Left lung (tissue), 10 donors: ENCODE data around the gene ERBB3. TPM values are rescaled to one million over a fixed set of nuclear protein-coding genes. Genes with fewer than 3 reads are reported as not detected.
"Not testable (repeated sequence)": the region's sequence is repeated elsewhere in the genome, so short reads cannot be mapped to it uniquely, and the experiment has no call there.

Experiments used
- ATAC-seq: fragments of 200-7000 bp; cut with Tn5 transposase; one replicate; pipeline ENCODE4 v1.9.1; 2020; ENCODE audit warnings: moderate library complexity
- DNase-seq, 4 donors: peaks; one replicate each; pipeline ENCODE4 v3.0.0-alpha.2; 2013 to 2020
- H3K27ac ChIP-seq, 2 donors: fragments of 200-600 bp; sonication (generic) in 1 of 2; one replicate each; pipeline versions ENCODE4 v1.5.0 to v1.8.0; 2020 to 2021
- H3K27me3 ChIP-seq, 2 donors: fragments of 200-600 bp; sonication (generic) in 1 of 2; one replicate each; pipeline versions ENCODE4 v1.5.0 to v1.8.0; 2020 to 2021
- H3K36me3 ChIP-seq, 2 donors: fragments of 200-600 bp; sonication (generic) in 1 of 2; one replicate each; pipeline versions ENCODE4 v1.5.0 to v1.8.0; 2020 to 2021
- H3K4me1 ChIP-seq, 2 donors: fragments of 200-600 bp; one replicate each; pipeline ENCODE4 v1.8.0; 2021
- H3K4me3 ChIP-seq, 2 donors: fragments of 200-600 bp; sonication (generic) in 1 of 2; one replicate each; pipeline versions ENCODE4 v1.5.0 to v1.8.0; 2020 to 2021; ENCODE audit warnings: mild to moderate bottlenecking in 1 of 2
- H3K9me3 ChIP-seq, 2 donors: fragments of 200-600 bp; sonication (generic) in 1 of 2; one replicate each; pipeline versions ENCODE4 v1.5.0 to v1.8.0; 2020 to 2021
- intact Hi-C, 2 donors: fragments of 100-400 bp; cut with DNase I; formaldehyde crosslinking; loops; one replicate each; pipeline versions ENCODE4 v1.11.2 to v1.14.2; 2022
- polyA plus RNA-seq, 6 donors: library from polyadenylated mRNA; unstranded; fragments of 120-200 nt; gene quantifications; one replicate each; pipeline ENCODE4 v1.2.1, GENCODE V29; 2013; ENCODE audit not compliant: insufficient read length in 6 of 6
- total RNA-seq, 2 donors: library from RNA; stranded (reverse); fragmentation: NEBNext Ultra II Directional; extraction: Animal tissue kit (Norgen Biotek cat#: 25700); gene quantifications; one replicate each; pipeline ENCODE4 v1.2.1, GENCODE V29; 2021
- TF ChIP-seq, protein P1 (sequence below), 2 donors: fragments of 200-600 bp; sonication (generic) in 1 of 2; IDR thresholded peaks; one replicate each; pipeline versions ENCODE4 v1.5.0 to v1.8.0; 2021; ENCODE audit warnings: antibody characterized with exemption in 2 of 2
- donor health status: DM: no; HTN: yes; CAD: no.
- donor health status: DM: no; HTN: no; CAD: no.

Gene ERBB3
- total and polyA plus RNA-seq, 8 donors = 38.6 to 96.1 (median 82.1) TPM

GRCh38 chr12:56107242-56107641 is 27.3 kb downstream of the ERBB3 start:
- Histone ChIP-seq H3K9me3 (no peaks in the 10 kb centered on the region), H3K27me3 (no peaks in the 10 kb centered on the region), H3K27ac (no peak overlapping the region), H3K36me3 (peaks cover 0 to 58% of the 10 kb centered on the region in 2 donors), H3K4me3 (no peak overlapping the region), H3K4me1 (peaks cover 7 to 31% of the 10 kb centered on the region in 2 donors)
- ATAC-seq (no peak), DNase-seq (no peak)
- TF ChIP-seq, protein P1, sequence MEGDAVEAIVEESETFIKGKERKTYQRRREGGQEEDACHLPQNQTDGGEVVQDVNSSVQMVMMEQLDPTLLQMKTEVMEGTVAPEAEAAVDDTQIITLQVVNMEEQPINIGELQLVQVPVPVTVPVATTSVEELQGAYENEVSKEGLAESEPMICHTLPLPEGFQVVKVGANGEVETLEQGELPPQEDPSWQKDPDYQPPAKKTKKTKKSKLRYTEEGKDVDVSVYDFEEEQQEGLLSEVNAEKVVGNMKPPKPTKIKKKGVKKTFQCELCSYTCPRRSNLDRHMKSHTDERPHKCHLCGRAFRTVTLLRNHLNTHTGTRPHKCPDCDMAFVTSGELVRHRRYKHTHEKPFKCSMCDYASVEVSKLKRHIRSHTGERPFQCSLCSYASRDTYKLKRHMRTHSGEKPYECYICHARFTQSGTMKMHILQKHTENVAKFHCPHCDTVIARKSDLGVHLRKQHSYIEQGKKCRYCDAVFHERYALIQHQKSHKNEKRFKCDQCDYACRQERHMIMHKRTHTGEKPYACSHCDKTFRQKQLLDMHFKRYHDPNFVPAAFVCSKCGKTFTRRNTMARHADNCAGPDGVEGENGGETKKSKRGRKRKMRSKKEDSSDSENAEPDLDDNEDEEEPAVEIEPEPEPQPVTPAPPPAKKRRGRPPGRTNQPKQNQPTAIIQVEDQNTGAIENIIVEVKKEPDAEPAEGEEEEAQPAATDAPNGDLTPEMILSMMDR (IDR thresholded peaks at IDR 0.05) = no peak
- intact Hi-C loops = no loop called here

- no peak overlapping the region for H3K27ac ChIP-seq
- H3K4me1 ChIP-seq = peaks cover 6 to 18% of the 10 kb centered on the region in 2 donors
- no peaks in the 10 kb centered on the region for H3K27me3 ChIP-seq
- H3K9me3 ChIP-seq = no peaks in the 10 kb centered on the region
- DNase-seq (no peak), ATAC-seq (no peak)
- TF ChIP-seq, protein P1 (IDR thresholded peaks at IDR 0.05) = no peak
- no peak overlapping the region for H3K4me3 ChIP-seq
- peaks cover 0 to 76% of the 10 kb centered on the region in 2 donors for H3K36me3 ChIP-seq
- intact Hi-C loops = no loop called here
These were observed 30.6 kb downstream of the ERBB3 start for GRCh38 chr12:56110571-56110970.

DNA sequence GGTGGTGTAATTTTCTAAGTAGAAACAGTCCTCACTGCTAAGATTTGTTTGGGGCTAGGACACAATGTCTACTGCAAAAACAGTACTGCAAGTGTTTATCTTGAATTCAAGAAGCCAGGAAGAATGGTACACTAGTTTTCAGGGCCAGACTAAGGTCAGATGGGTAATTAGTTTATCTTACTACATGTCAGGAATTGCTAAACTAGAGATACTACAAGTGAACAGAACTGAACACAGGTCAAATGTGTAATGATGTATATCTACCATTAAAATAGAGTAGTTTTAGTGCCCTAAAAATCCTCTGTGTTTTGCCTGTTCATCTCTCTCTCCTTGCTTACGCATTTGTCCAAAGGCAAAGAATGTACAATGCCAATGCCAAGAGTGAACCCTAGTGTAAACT is 34.1 kb downstream of the ERBB3 start:
- DNase-seq = no peak
- intact Hi-C loops = no loop called here
- Histone ChIP-seq H3K4me3 (no peak overlapping the region), H3K36me3 (peaks cover 0 to 58% of the 10 kb centered on the region in 2 donors), H3K9me3 (no peaks in the 10 kb centered on the region), H3K27ac (no peak overlapping the region), H3K27me3 (no peaks in the 10 kb centered on the region), H3K4me1 (peaks cover 5 to 18% of the 10 kb centered on the region in 2 donors)
- TF ChIP-seq, protein P1 (IDR thresholded peaks at IDR 0.05) = no peak
- no peak for ATAC-seq

DNA sequence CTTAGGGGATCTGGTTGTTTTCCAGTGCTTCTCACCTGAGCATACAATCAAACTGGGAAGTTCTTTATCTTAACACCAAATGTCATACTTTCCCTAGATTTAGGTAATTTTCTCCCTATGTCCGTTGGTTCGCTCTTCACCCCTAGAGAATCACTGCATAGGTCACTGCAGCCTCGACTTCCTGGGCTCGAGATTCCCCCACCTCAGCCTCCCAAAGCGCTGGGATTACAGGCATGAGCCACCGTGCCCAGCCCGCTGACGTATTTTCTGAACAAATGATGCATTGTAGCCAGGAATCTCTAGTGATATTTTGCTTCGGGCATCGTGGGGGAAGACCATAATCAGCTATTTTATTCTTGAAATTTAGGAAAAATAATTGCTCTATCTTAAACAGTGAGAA is 35.4 kb downstream of the ERBB3 start:
- TF ChIP-seq, protein P1 (IDR thresholded peaks at IDR 0.05) = no peak
- peak overlapping the region; percentile 56 to 66 for H3K4me3 ChIP-seq
- H3K4me1 ChIP-seq = peaks cover 15 to 30% of the 10 kb centered on the region in 2 donors
- no peaks in the 10 kb centered on the region for H3K27me3 ChIP-seq
- H3K36me3 ChIP-seq = peaks cover 0 to 47% of the 10 kb centered on the region in 2 donors
- ATAC-seq = no peak
- intact Hi-C loops = no loop called here
- no peaks in the 10 kb centered on the region for H3K9me3 ChIP-seq
- peak overlapping the region; percentile 95 for H3K27ac ChIP-seq
- peak in 2 of 4 donors; percentile 4 to 36 for DNase-seq

- H3K4me3 ChIP-seq = peak within 1 kb of the TSS; percentile 56 to 66
- DNase-seq (peak; percentile 93 to 99 (median 96)), ATAC-seq (peak; percentile 72)
- peak within 1 kb of the TSS; percentile 95 for H3K27ac ChIP-seq
- intact Hi-C loops = no loop called here
- H3K36me3 ChIP-seq = peaks cover 0 to 47% of the 10 kb centered on the region in 2 donors
- H3K4me1 ChIP-seq = peaks cover 15 to 32% of the 10 kb centered on the region in 2 donors
- no peaks in the 10 kb centered on the region for H3K27me3 ChIP-seq
- TF ChIP-seq, protein P1 (IDR thresholded peaks at IDR 0.05) = no peak
- no peaks in the 10 kb centered on the region for H3K9me3 ChIP-seq
These were observed 36.5 kb downstream of the ERBB3 start, which contains the start of gene RPL41 for GRCh38 chr12:56116267-56117081. Gene RPL41, plus strand, starts transcription at chr12:56116633.

DNA sequence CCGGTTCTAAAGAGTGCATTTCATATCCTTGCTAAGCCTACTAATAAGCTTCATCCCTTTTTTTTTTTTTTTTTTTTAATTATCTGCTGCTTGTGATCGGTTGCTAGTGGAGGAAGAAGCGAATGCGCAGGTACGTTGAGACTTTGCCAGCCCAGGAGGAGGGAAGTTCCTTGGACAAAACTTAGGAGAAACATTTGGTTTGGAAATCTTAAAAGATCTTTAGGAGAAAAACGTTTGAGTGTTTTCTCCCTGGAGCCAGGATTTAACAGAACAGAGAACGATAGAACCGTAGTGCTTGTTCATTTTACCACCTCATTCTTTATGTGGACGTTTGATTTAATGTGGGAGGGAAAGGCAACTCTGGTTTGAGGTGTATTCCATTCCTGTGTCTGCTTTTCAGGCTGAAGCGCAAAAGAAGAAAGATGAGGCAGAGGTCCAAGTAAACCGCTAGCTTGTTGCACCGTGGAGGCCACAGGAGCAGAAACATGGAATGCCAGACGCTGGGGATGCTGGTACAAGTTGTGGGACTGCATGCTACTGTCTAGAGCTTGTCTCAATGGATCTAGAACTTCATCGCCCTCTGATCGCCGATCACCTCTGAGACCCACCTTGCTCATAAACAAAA is 37.2 kb downstream of the ERBB3 start:
- H3K4me3 ChIP-seq = peak overlapping the region; percentile 56 to 66
- H3K27me3 ChIP-seq, ATAC-seq, intact Hi-C loops, DNase-seq, H3K9me3 ChIP-seq: not testable (repeated sequence)
- peaks cover 0 to 47% of the 10 kb centered on the region in 2 donors for H3K36me3 ChIP-seq
- peaks cover 15 to 33% of the 10 kb centered on the region in 2 donors for H3K4me1 ChIP-seq
- H3K27ac ChIP-seq = peak overlapping the region; percentile 95
